Measurements from ENCODE around the gene YPEL2. TPM values are rescaled to one million over a fixed set of nuclear protein-coding genes. Genes with fewer than 3 reads are reported as not detected.

YPEL2 gene
- polyA plus RNA-seq, 1 of the 3 experiments (the other 2 are of a cell fraction), result 3.2 TPM

DNA sequence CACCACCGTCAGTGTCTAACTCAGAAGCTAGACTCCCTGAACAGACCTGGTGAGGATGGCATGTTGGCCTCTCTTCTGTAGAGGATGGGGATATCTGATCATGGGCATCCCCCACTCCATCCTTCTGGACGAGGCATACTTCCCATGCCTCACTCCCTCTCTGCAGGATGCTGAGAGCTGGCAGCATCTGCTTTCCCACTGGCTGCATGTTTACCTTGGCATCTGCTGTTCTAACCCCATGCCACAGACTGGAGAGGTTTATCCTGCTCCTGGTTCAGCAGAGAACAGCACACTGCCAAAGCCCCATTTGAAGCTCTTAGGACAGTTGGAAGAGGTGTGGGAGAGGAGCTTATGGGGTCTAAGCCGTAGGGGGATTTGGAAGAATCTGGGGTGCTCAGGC lies 46.0 kb downstream of the YPEL2 start (continued):
- TF ChIP-seq, protein P1, sequence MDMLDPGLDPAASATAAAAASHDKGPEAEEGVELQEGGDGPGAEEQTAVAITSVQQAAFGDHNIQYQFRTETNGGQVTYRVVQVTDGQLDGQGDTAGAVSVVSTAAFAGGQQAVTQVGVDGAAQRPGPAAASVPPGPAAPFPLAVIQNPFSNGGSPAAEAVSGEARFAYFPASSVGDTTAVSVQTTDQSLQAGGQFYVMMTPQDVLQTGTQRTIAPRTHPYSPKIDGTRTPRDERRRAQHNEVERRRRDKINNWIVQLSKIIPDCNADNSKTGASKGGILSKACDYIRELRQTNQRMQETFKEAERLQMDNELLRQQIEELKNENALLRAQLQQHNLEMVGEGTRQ (IDR thresholded peaks at IDR 0.05; ENCODE audit: borderline replicate concordance, low read depth, low read length), result no peak
- TF ChIP-seq POLR2AphosphoS5 (IDR thresholded peaks at IDR 0.05; ENCODE audit: low read depth, low read length), result no peak
- TF ChIP-seq TCF12 (IDR thresholded peaks at IDR 0.05), result peak; percentile 80
- TF ChIP-seq RAD21 (IDR thresholded peaks at IDR 0.05; ENCODE audit: low read length), result no peak
- TF ChIP-seq, protein P2, sequence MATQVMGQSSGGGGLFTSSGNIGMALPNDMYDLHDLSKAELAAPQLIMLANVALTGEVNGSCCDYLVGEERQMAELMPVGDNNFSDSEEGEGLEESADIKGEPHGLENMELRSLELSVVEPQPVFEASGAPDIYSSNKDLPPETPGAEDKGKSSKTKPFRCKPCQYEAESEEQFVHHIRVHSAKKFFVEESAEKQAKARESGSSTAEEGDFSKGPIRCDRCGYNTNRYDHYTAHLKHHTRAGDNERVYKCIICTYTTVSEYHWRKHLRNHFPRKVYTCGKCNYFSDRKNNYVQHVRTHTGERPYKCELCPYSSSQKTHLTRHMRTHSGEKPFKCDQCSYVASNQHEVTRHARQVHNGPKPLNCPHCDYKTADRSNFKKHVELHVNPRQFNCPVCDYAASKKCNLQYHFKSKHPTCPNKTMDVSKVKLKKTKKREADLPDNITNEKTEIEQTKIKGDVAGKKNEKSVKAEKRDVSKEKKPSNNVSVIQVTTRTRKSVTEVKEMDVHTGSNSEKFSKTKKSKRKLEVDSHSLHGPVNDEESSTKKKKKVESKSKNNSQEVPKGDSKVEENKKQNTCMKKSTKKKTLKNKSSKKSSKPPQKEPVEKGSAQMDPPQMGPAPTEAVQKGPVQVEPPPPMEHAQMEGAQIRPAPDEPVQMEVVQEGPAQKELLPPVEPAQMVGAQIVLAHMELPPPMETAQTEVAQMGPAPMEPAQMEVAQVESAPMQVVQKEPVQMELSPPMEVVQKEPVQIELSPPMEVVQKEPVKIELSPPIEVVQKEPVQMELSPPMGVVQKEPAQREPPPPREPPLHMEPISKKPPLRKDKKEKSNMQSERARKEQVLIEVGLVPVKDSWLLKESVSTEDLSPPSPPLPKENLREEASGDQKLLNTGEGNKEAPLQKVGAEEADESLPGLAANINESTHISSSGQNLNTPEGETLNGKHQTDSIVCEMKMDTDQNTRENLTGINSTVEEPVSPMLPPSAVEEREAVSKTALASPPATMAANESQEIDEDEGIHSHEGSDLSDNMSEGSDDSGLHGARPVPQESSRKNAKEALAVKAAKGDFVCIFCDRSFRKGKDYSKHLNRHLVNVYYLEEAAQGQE (IDR thresholded peaks at IDR 0.05; ENCODE audit: low read depth, low read length), result no peak
- no peak for TF ChIP-seq MEF2A (IDR thresholded peaks at IDR 0.05; ENCODE audit: borderline replicate concordance, low read depth)
- TF ChIP-seq EZH2phosphoT487 (IDR thresholded peaks at IDR 0.05; ENCODE audit: borderline replicate concordance, low read depth), result no peak
- TF ChIP-seq, protein P3, sequence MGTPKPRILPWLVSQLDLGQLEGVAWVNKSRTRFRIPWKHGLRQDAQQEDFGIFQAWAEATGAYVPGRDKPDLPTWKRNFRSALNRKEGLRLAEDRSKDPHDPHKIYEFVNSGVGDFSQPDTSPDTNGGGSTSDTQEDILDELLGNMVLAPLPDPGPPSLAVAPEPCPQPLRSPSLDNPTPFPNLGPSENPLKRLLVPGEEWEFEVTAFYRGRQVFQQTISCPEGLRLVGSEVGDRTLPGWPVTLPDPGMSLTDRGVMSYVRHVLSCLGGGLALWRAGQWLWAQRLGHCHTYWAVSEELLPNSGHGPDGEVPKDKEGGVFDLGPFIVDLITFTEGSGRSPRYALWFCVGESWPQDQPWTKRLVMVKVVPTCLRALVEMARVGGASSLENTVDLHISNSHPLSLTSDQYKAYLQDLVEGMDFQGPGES (IDR thresholded peaks at IDR 0.05; ENCODE audit: low read depth, low read length), result no peak
- no peak for TF ChIP-seq TAF1 (IDR thresholded peaks at IDR 0.05; ENCODE audit: borderline replicate concordance, low read depth, low read length)

DNA sequence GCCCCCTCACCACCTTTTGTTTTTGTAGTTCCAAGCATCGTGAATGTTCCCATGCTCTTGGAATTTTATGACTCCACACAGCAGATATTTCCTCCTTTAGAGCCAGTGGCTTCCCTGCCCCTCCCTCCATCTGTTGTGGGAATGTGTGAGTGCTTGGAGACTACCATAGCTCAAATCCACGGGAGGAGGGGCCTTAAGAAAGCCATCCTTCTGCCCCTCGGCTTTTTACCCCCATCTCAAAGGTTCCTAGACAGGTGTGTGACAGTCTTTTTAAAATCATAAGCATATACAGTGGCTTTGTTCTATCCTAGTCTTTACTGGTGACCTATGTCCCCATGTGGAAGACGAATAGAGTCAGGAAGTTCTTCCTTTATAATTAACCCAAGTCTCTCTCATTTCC lies 47.2 kb downstream of the YPEL2 start:
- peak overlapping the region; percentile 9; the same call in 1 of the 2 replicates for H3K9ac ChIP-seq
- H3K79me2 ChIP-seq (ENCODE audit: insufficient read depth), result no peaks in the 10 kb centered on the region
- WGBS (ENCODE audit: low lambda C conversion rate), result 41% methylated on average over 4 of the region's 4 CpGs
- no peaks in the 10 kb centered on the region for H3K9me2 ChIP-seq
- peaks cover 10% of the 10 kb centered on the region for H3F3A ChIP-seq (replicated peaks; ENCODE audit: insufficient read depth)
- no peaks in the 10 kb centered on the region for H3K27me3 ChIP-seq (ENCODE audit: insufficient read depth)
- ChIA-PET POLR2A (no interaction called here), CTCF (interaction anchor here (0.7 to 2.3 kb wide), 3 partner anchors 10 to 180 kb away, joined by 4 to 10 read pairs (median 5); no protein-coding TSS in a partner anchor)
- H3K36me3 ChIP-seq (replicated peaks in 1 of 2; ENCODE audit: control insufficient read depth in 1 of 2, insufficient read depth in 2 of 2, low read length in 1 of 2), result no peaks in the 10 kb centered on the region
- peak overlapping the region; percentile 34; the same call in 1 of the 2 replicates for H3K4me2 ChIP-seq
- H3K4me3 ChIP-seq (ENCODE audit: low read depth in 2 of 2, low read length in 1 of 2), result no peak overlapping the region
- H4K20me1 ChIP-seq (ENCODE audit: insufficient read depth), result no peaks in the 10 kb centered on the region
- H2AFZ ChIP-seq (ENCODE audit: low read depth), result peak overlapping the region; percentile 10; the same call in 1 of the 2 replicates
- H3K27ac ChIP-seq (ENCODE audit: low read depth in 2 of 2, low read length in 1 of 2), result peak overlapping the region in 1 of 2 experiments; percentile 88; a peak in 2 of 4 replicates
- H3K4me1 ChIP-seq (ENCODE audit: control insufficient read depth in 1 of 2, insufficient read depth in 2 of 2, low read depth in 1 of 2, low read length in 1 of 2), result peaks cover 14 to 22% of the 10 kb centered on the region in 2 experiments; a peak in 3 of 4 replicates
- no peaks in the 10 kb centered on the region for H3K9me3 ChIP-seq
- DNase-seq, result no peak
- TF ChIP-seq CHD2 (IDR thresholded peaks at IDR 0.05; ENCODE audit: low read length, partially characterized antibody) (no peak), TEAD4 (IDR thresholded peaks at IDR 0.05; ENCODE audit: borderline replicate concordance, insufficient read depth) (peak; percentile 81; the same call in 1 of the 2 replicates), RXRA (IDR thresholded peaks at IDR 0.05; ENCODE audit: borderline replicate concordance, low read depth) (no peak), NFIC (IDR thresholded peaks at IDR 0.05; ENCODE audit: borderline replicate concordance) (0 out of 2 replicates have a peak, but pooled peaks have one; percentile 22), ELF1 (IDR thresholded peaks at IDR 0.05) (peak; percentile 11; the same call in 1 of the 2 replicates), TCF12 (IDR thresholded peaks at IDR 0.05) (peak; percentile 78), FOSL2 (IDR thresholded peaks at IDR 0.05; ENCODE audit: borderline replicate concordance, low read depth) (peak; percentile 57; the same call in 1 of the 2 replicates), MEF2A (IDR thresholded peaks at IDR 0.05; ENCODE audit: borderline replicate concordance, low read depth) (no peak), RAD21 (IDR thresholded peaks at IDR 0.05; ENCODE audit: low read length) (no peak), YY1 (IDR thresholded peaks at IDR 0.05; ENCODE audit: low read depth) (no peak), JUND (IDR thresholded peaks at IDR 0.05) (peak; percentile 59), NRF1 (IDR thresholded peaks at IDR 0.05; ENCODE audit: low read depth, low read length) (no peak)
- TF ChIP-seq, protein P4, sequence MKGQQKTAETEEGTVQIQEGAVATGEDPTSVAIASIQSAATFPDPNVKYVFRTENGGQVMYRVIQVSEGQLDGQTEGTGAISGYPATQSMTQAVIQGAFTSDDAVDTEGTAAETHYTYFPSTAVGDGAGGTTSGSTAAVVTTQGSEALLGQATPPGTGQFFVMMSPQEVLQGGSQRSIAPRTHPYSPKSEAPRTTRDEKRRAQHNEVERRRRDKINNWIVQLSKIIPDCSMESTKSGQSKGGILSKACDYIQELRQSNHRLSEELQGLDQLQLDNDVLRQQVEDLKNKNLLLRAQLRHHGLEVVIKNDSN (IDR thresholded peaks at IDR 0.05; ENCODE audit: borderline replicate concordance, low read depth), result no peak
- TF ChIP-seq, protein P2 (IDR thresholded peaks at IDR 0.05; ENCODE audit: low read depth, low read length), result no peak
- TF ChIP-seq, protein P5, sequence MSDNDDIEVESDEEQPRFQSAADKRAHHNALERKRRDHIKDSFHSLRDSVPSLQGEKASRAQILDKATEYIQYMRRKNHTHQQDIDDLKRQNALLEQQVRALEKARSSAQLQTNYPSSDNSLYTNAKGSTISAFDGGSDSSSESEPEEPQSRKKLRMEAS (IDR thresholded peaks at IDR 0.05; ENCODE audit: low read depth), result peak; percentile 50; the same call in 1 of the 2 replicates

Data from SK-N-SH (cell line).